Measurements from ENCODE around the gene DACT1. TPM values are rescaled to one million over a fixed set of nuclear protein-coding genes. Genes with fewer than 3 reads are reported as not detected.

The DACT1 gene
- total RNA-seq, 1 experiment from 2014 or later = not detected

- Mint-ChIP-seq H3K4me3 (ENCODE audit: unreplicated experiment) (no peak overlapping the region), H3K27ac (ENCODE audit: low read depth, unreplicated experiment) (no peak overlapping the region), H3K4me1 (ENCODE audit: insufficient read depth, unreplicated experiment) (no peaks in the 10 kb centered on the region), H3K36me3 (ENCODE audit: insufficient read depth, unreplicated experiment) (no peaks in the 10 kb centered on the region), H3K9me3 (ENCODE audit: unreplicated experiment) (no peaks in the 10 kb centered on the region), H3K27me3 (ENCODE audit: insufficient read depth, unreplicated experiment) (peaks cover 83% of the 10 kb centered on the region)
- ChIA-PET POLR2A (no interaction called here), CTCF (interaction anchor here (0.6 to 0.8 kb wide), 2 partner anchors 364 to 424 kb away, joined by 3 read pairs; no protein-coding TSS in a partner anchor)
- DNase-seq (ENCODE audit: unreplicated experiment) = no peak
- BruUV-seq (replicated peaks) = no TSS peak
- TF ChIP-seq CTCF (IDR thresholded peaks at IDR 0.05; ENCODE audit: unreplicated experiment) = no peak
- intact Hi-C loops (cut with micrococcal nuclease) = no loop called here
Observed at GRCh38 chr14:58669556-58670200, 31.9 kb downstream of the DACT1 start.

GRCh38 chr14:58671024-58671423 is 33.3 kb downstream of the DACT1 start:
- no peaks in the 10 kb centered on the region for H3K9me3 Mint-ChIP-seq (ENCODE audit: unreplicated experiment)
- BruUV-seq (replicated peaks) = no TSS peak
- H3K27ac Mint-ChIP-seq (ENCODE audit: low read depth, unreplicated experiment) = no peak overlapping the region
- no peak for DNase-seq (ENCODE audit: unreplicated experiment)
- no peaks in the 10 kb centered on the region for H3K4me1 Mint-ChIP-seq (ENCODE audit: insufficient read depth, unreplicated experiment)
- no peak overlapping the region for H3K4me3 Mint-ChIP-seq (ENCODE audit: unreplicated experiment)
- POLR2A ChIA-PET = no interaction called here
- no peak for TF ChIP-seq CTCF (IDR thresholded peaks at IDR 0.05; ENCODE audit: unreplicated experiment)
- peaks cover 94% of the 10 kb centered on the region for H3K27me3 Mint-ChIP-seq (ENCODE audit: insufficient read depth, unreplicated experiment)
- CTCF ChIA-PET = interaction anchor here (1.5 kb wide), 1 partner anchor 31 kb away, joined by 3 read pairs; no protein-coding TSS in a partner anchor
- intact Hi-C loops (cut with micrococcal nuclease) = no loop called here
- no peaks in the 10 kb centered on the region for H3K36me3 Mint-ChIP-seq (ENCODE audit: insufficient read depth, unreplicated experiment)

DNA sequence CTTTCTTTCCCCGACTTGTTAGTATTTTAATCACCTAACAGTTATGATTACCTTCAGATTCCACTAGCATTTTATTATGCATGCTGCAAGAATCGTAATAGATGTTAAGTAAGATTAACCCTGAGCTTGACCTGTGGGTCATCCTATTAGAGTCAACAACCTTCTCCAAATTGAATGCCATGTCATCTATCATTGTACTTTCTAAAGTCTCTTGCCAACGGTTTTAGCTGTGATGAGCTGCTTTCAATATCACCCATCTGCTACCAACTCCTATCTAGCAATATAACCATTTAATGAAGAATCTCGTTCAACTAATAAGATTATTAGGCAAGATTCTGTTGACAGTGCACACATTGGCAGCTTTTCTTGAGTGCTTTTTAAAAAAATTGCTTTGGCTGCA is 33.7 kb downstream of the DACT1 start:
- no peak for TF ChIP-seq CTCF (IDR thresholded peaks at IDR 0.05; ENCODE audit: unreplicated experiment)
- intact Hi-C loops (cut with micrococcal nuclease) = no loop called here
- Mint-ChIP-seq H3K9me3 (ENCODE audit: unreplicated experiment) (no peaks in the 10 kb centered on the region), H3K36me3 (ENCODE audit: insufficient read depth, unreplicated experiment) (no peaks in the 10 kb centered on the region), H3K4me1 (ENCODE audit: insufficient read depth, unreplicated experiment) (no peaks in the 10 kb centered on the region), H3K27ac (ENCODE audit: low read depth, unreplicated experiment) (no peak overlapping the region), H3K4me3 (ENCODE audit: unreplicated experiment) (no peak overlapping the region), H3K27me3 (ENCODE audit: insufficient read depth, unreplicated experiment) (peaks cover 94% of the 10 kb centered on the region)
- ChIA-PET CTCF (interaction anchor here (1.5 kb wide), 1 partner anchor 31 kb away, joined by 3 read pairs; no protein-coding TSS in a partner anchor), POLR2A (no interaction called here)
- BruUV-seq (replicated peaks) = no TSS peak
- DNase-seq (ENCODE audit: unreplicated experiment) = no peak

- H3K27ac Mint-ChIP-seq (ENCODE audit: low read depth, unreplicated experiment) = no peak overlapping the region
- H3K27me3 Mint-ChIP-seq (ENCODE audit: insufficient read depth, unreplicated experiment) = peaks cover 94% of the 10 kb centered on the region
- no TSS peak for BruUV-seq (replicated peaks)
- POLR2A ChIA-PET = no interaction called here
- CTCF ChIA-PET = no interaction called here
- no peaks in the 10 kb centered on the region for H3K36me3 Mint-ChIP-seq (ENCODE audit: insufficient read depth, unreplicated experiment)
- no peaks in the 10 kb centered on the region for H3K9me3 Mint-ChIP-seq (ENCODE audit: unreplicated experiment)
- DNase-seq (ENCODE audit: unreplicated experiment) = no peak
- intact Hi-C loops (cut with micrococcal nuclease) = no loop called here
- H3K4me3 Mint-ChIP-seq (ENCODE audit: unreplicated experiment) = no peak overlapping the region
- TF ChIP-seq CTCF (IDR thresholded peaks at IDR 0.05; ENCODE audit: unreplicated experiment) = no peak
- H3K4me1 Mint-ChIP-seq (ENCODE audit: insufficient read depth, unreplicated experiment) = no peaks in the 10 kb centered on the region
Observed at GRCh38 chr14:58673722-58674121, 36.0 kb downstream of the DACT1 start.

All from MCF 10A (cell line).